Esophagus squamous epithelium (tissue), 4 donors: ENCODE results near the gene USP49.

Experiments used
- CTCF ChIP-seq, 6 experiments: fragments of 450-650 bp in 4 of 6; fragments of 200-600 bp in 2 of 6; sonication (generic) in 2 of 6; IDR thresholded peaks; one replicate each; pipeline ENCODE4 v1.5.1; 2016 to 2019; ENCODE audit warnings: antibody characterized with exemption in 6 of 6, mild to moderate bottlenecking in 4 of 6, moderate library complexity in 4 of 6
- POLR2A ChIP-seq, 4 donors: fragments of 450-650 bp; IDR thresholded peaks; one replicate each; pipeline ENCODE4 v1.6.1; 2017; ENCODE audit warnings: antibody characterized with exemption in 4 of 4, mild to moderate bottlenecking in 4 of 4, moderate library complexity in 3 of 4

GRCh38 chr6:41823178-41823577, 72.0 kb downstream of the USP49 start:
- TF ChIP-seq CTCF (IDR thresholded peaks at IDR 0.05) (no peak), POLR2A (IDR thresholded peaks at IDR 0.05) (no peak)
